ENCODE measurements around the gene RREB1.

Gene RREB1

DNA sequence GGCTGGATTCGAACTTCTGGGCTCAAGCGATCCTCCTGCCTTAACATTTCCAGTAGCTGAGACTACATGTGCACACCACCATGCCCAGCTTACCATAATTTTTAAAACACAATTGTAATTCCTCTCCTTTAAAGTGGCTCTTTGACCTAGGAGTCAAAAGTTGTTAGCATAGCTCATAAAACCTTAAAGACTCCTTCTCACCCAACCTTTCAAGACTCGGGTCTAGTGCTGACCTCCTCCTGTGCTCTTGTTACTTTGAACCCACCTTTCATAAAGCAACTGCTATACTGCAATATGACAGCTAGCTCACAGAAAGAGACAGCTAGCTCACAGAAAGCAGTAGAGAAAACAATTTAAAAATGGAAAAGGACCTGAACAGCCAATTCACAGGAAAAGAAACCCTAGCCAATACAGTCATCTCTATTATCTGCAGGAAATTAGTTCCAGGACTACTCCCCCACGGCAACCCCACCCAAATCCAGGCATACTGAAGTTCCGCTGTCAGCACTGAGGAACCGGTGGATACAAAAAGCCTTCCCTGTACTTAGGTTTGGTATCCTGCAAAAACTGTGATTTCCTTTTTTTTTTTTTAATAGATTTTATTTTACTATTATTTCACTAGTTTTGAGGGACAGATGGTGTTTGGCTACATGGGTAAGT is 185.0 kb downstream of the RREB1 start:
- DNase-seq = no peak

GRCh38 chr6:7295916-7296315 is 188.2 kb downstream of the RREB1 start:
- no peak for DNase-seq

- DNase-seq = no peak
Observed at GRCh38 chr6:7296602-7297001, 188.8 kb downstream of the RREB1 start.

DNA sequence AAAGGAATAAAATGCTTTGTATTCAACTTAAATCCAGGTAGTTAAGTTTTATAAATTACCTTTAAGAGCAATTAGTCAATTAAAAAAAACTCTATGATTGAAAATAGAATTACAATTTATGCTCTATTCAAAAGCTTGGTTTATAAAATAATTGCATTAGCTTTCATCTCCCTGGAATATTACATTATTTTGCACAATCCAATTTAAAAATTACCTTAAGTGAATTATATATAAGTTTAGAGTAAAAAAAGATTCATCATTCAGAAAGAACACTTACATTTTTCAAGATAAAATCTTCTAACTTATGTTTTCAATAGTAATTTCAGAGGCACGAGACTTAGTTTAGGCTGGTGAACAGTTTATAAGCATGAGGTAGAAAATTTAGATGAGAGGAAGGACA is 190.4 kb downstream of the RREB1 start:
- no peak for DNase-seq

DNA sequence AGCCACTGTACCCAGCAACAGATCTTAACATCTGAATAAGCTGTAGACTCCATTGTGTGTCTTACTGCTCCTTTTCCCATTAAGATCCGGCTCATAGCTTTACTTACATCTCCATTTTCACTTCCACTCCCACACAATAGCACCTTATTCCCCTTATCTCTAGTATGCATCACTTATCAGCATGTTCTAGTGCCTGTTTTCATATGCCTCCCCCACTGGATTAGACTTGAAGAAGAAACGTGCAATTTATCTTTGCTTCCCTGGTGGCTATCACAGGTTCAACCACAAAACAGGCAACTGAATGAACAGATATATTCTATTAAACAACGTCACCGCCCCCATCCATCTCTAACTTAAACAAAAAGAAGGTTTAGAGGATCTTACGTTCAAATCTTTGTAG is 193.2 kb downstream of the RREB1 start:
- DNase-seq = no peak
